Testis (tissue), 3 donors: Measurements from ENCODE around the gene FES. TPM values are rescaled to one million over a fixed set of nuclear protein-coding genes. Genes with fewer than 3 reads are reported as not detected.
"Not testable (repeated sequence)": the region's sequence is repeated elsewhere in the genome, so short reads cannot be mapped to it uniquely, and the experiment has no call there.

Experiments
- DNase-seq: peaks from one replicate; pipeline ENCODE4 v3.0.0-alpha.2; 2019
- H3K27ac ChIP-seq, 2 donors: fragments of 200-600 bp; sonication (generic); one replicate each; pipeline ENCODE4 v1.5.1; 2019
- H3K27me3 ChIP-seq: fragments of 200-600 bp; sonication (generic); one replicate; pipeline ENCODE4 v1.5.1; 2019
- H3K36me3 ChIP-seq: fragments of 200-600 bp; sonication (generic); one replicate; pipeline ENCODE4 v1.5.1; 2017; ENCODE audit warnings: low read depth; ENCODE audit errors: missing control alignments
- H3K4me1 ChIP-seq: fragments of 200-600 bp; sonication (generic); one replicate; pipeline ENCODE4 v1.5.1; 2019
- H3K4me3 ChIP-seq, 2 donors: fragments of 200-600 bp; sonication (generic); one replicate each; pipeline ENCODE4 v1.5.1; 2017 to 2019
- H3K9me3 ChIP-seq: fragments of 200-600 bp; sonication (generic); one replicate; pipeline ENCODE4 v1.5.1; 2017
- CTCF ChIP-seq, 3 experiments: fragments of 450-650 bp in 2 of 3; fragments of 200-600 bp in 1 of 3; sonication (generic) in 1 of 3; IDR thresholded peaks; one replicate each; pipeline ENCODE4 v1.5.1; 2016 to 2019; ENCODE audit warnings: antibody characterized with exemption in 3 of 3, mild to moderate bottlenecking in 2 of 3, moderate library complexity in 1 of 3
- POLR2A ChIP-seq: fragments of 450-650 bp; IDR thresholded peaks from one replicate; pipeline ENCODE4 v1.6.1; 2017; ENCODE audit warnings: antibody characterized with exemption, mild to moderate bottlenecking, moderate library complexity
- WGBS, 2 donors: methylation state at CpG; one replicate each; pipeline ENCODE4 v1.1.5; 2018; 5-methylcytosine and 5-hydroxymethylcytosine counted together
- intact Hi-C: fragments of 100-400 bp; cut with DNase I; formaldehyde crosslinking; loops from one replicate; pipeline ENCODE4 v1.15.1; 2023; ENCODE audit warnings: low total_unique reads
- polyA plus RNA-seq: library from polyadenylated mRNA; stranded (reverse); fragments of 350-450 nt; fragmentation: Illumina TruSeq; extraction: RNeasy Lipid Tissue Mini Kit (QIAGEN cat#74804); gene quantifications from one replicate; pipeline ENCODE4 v1.2.3, GENCODE V29; 2014; ENCODE audit warnings: low read depth, low replicate concordance; ENCODE audit not compliant: insufficient read depth
- total RNA-seq, 2 donors: library from RNA; depleted of rRNA; stranded (reverse); fragments of >200 nt; gene quantifications; one replicate each; pipeline ENCODE4 v1.2.3, GENCODE V29; 2016

FES gene
- total and polyA plus RNA-seq, 3 donors from 2014 or later, result 14.4 to 23.1 (median 18.6) TPM

- TF ChIP-seq CTCF (IDR thresholded peaks at IDR 0.05) (no peak), POLR2A (no peak)
- no peak for DNase-seq
- Histone ChIP-seq H3K27me3 (no peaks in the 10 kb centered on the region), H3K36me3 (no peaks in the 10 kb centered on the region), H3K9me3 (no peaks in the 10 kb centered on the region), H3K27ac (no peak overlapping the region), H3K4me3 (no peak overlapping the region), H3K4me1 (no peaks in the 10 kb centered on the region)
- intact Hi-C loops, result no loop called here
- whole genome bisulfite sequencing, 2 donors, result 86 to 87% methylated on average over 8 of the region's 8 CpGs
Measured at GRCh38 chr15:90840954-90841353, 43.4 kb upstream of the FES start.

GRCh38 chr15:90844696-90845095 lies 39.6 kb upstream of the FES start:
- intact Hi-C loops, result no loop called here
- no peak for TF ChIP-seq CTCF (IDR thresholded peaks at IDR 0.05)
- no peak for TF ChIP-seq POLR2A
- Histone ChIP-seq H3K27ac (no peak overlapping the region), H3K9me3 (no peaks in the 10 kb centered on the region), H3K36me3 (no peaks in the 10 kb centered on the region), H3K4me1 (no peaks in the 10 kb centered on the region), H3K27me3 (no peaks in the 10 kb centered on the region), H3K4me3 (no peak overlapping the region)
- WGBS, 2 donors, result 72 to 80% methylated on average over 5 of the region's 5 CpGs
- no peak for DNase-seq

- TF ChIP-seq CTCF (IDR thresholded peaks at IDR 0.05) (no peak), POLR2A (no peak)
- Histone ChIP-seq H3K4me1 (no peaks in the 10 kb centered on the region), H3K27me3 (no peaks in the 10 kb centered on the region), H3K27ac (no peak overlapping the region), H3K36me3 (no peaks in the 10 kb centered on the region), H3K4me3 (no peak overlapping the region), H3K9me3 (no peaks in the 10 kb centered on the region)
- intact Hi-C loops, result no loop called here
- 72 to 81% methylated on average over 7 to 9 of the region's 9 CpGs for WGBS, 2 donors
- no peak for DNase-seq
Measured at GRCh38 chr15:90845201-90845949, 38.9 kb upstream of the FES start.

GRCh38 chr15:90849424-90849823 lies 34.9 kb upstream of the FES start:
- H3K36me3 ChIP-seq, H3K9me3 ChIP-seq, intact Hi-C loops, DNase-seq, H3K4me3 ChIP-seq, H3K4me1 ChIP-seq, H3K27ac ChIP-seq, H3K27me3 ChIP-seq: not testable (repeated sequence)
- WGBS, 2 donors, result 86 to 93% methylated on average over 1 of the region's 1 CpG

GRCh38 chr15:90851114-90851513 lies 33.2 kb upstream of the FES start:
- no peak overlapping the region for H3K4me3 ChIP-seq
- no peaks in the 10 kb centered on the region for H3K27me3 ChIP-seq
- H3K9me3 ChIP-seq, result no peaks in the 10 kb centered on the region
- H3K36me3 ChIP-seq, result no peaks in the 10 kb centered on the region
- WGBS, 2 donors, result 82 to 91% methylated on average over 6 of the region's 6 CpGs
- TF ChIP-seq POLR2A (no peak), CTCF (IDR thresholded peaks at IDR 0.05) (no peak)
- DNase-seq, result no peak
- intact Hi-C loops, result no loop called here
- H3K4me1 ChIP-seq, result no peaks in the 10 kb centered on the region
- H3K27ac ChIP-seq, result no peak overlapping the region
